Activated T-helper 1 cell treated with anti-CD3 and anti-CD28 coated beads, Interleukin-12 subunit alpha, Interleukin-12 subunit beta, Interleukin-2, Interleukin-4 antibody, amounts not matched to agents 30 ng/mL and 10 ng/mL and 1 ng/mL, durations not matched to agents 14 hours and 24 hours and 36 hours (primary cell): ENCODE data around the gene CYP17A1. TPM values are rescaled to one million over a fixed set of nuclear protein-coding genes. Genes with fewer than 3 reads are reported as not detected.
A peak's percentile ranks its signal among the peaks of the same experiment; 100 is the strongest.

Experiments
- DNase-seq: peaks from one replicate; pipeline ENCODE4 v3.0.0; 2021; ENCODE audit warnings: low spot score
- H3K27ac Mint-ChIP-seq: one replicate; pipeline ENCODE4 v1.8.0; 2021; ENCODE audit warnings: mild to moderate bottlenecking, mixed read lengths
- H3K27me3 Mint-ChIP-seq: one replicate; pipeline ENCODE4 v1.8.0; 2022; ENCODE audit warnings: mild to moderate bottlenecking, moderate library complexity, mixed read lengths; ENCODE audit not compliant: insufficient read depth
- H3K36me3 Mint-ChIP-seq: one replicate; pipeline ENCODE4 v1.8.0; 2021; ENCODE audit warnings: low read depth, mixed read lengths
- H3K4me1 Mint-ChIP-seq: one replicate; pipeline ENCODE4 v1.8.0; 2021; ENCODE audit warnings: low read depth, mixed read lengths
- H3K4me3 Mint-ChIP-seq: one replicate; pipeline ENCODE4 v1.8.0; 2021; ENCODE audit warnings: mild to moderate bottlenecking, moderate library complexity, mixed read lengths
- H3K9me3 Mint-ChIP-seq: one replicate; pipeline ENCODE4 v1.8.0; 2021; ENCODE audit warnings: mixed read lengths
- intact Hi-C: fragments of 100-400 bp; cut with micrococcal nuclease; formaldehyde crosslinking; loops from one replicate; pipeline ENCODE4 v1.15.1; 2024
- total RNA-seq: library from RNA; stranded (reverse); gene quantifications from 2 replicates; pipeline ENCODE4 v1.2.3, GENCODE V29; 2022

CYP17A1 gene, protein sequence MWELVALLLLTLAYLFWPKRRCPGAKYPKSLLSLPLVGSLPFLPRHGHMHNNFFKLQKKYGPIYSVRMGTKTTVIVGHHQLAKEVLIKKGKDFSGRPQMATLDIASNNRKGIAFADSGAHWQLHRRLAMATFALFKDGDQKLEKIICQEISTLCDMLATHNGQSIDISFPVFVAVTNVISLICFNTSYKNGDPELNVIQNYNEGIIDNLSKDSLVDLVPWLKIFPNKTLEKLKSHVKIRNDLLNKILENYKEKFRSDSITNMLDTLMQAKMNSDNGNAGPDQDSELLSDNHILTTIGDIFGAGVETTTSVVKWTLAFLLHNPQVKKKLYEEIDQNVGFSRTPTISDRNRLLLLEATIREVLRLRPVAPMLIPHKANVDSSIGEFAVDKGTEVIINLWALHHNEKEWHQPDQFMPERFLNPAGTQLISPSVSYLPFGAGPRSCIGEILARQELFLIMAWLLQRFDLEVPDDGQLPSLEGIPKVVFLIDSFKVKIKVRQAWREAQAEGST
- total RNA-seq: not detected in 2 replicates

DNA sequence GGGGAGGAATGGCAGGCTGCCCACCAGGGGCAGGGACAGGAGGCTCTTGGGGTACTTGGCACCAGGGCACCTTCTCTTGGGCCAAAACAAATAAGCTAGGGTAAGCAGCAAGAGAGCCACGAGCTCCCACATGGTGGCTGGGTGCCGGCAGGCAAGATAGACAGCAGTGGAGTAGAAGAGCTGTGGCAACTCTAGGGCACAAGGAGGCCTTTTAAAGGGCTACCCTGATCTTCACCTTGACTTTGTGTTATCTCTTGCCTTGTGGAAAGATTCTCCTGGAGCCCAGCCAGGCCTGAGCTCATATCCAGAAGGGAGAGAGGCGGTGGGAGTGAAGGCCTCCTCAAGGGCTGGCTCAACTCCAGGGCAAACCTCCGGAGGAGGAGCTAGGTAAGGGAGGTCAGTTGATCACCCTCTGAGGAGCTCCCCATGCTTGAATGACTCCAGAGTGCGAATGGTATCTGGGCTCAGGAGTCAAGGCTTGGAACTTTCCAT, at the start of gene CYP17A1:
Gene CYP17A1, minus strand, starts transcription at position 184 of the 492 bp plus-strand sequence. Its CDS starts 52 bp downstream, at position 132.
- intact Hi-C loops: loop anchor here (5.0 kb wide), 1 partner anchor 110 kb away; no protein-coding TSS in a partner anchor
- peaks cover 7% of the 10 kb centered on the region for H3K4me1 Mint-ChIP-seq
- no peak within 1 kb of the TSS for H3K4me3 Mint-ChIP-seq
- no peak for DNase-seq
- no peak within 1 kb of the TSS for H3K27ac Mint-ChIP-seq
- H3K9me3 Mint-ChIP-seq: peaks cover 6% of the 10 kb centered on the region
- no peaks in the 10 kb centered on the region for H3K36me3 Mint-ChIP-seq
- peaks cover 8% of the 10 kb centered on the region for H3K27me3 Mint-ChIP-seq

DNA sequence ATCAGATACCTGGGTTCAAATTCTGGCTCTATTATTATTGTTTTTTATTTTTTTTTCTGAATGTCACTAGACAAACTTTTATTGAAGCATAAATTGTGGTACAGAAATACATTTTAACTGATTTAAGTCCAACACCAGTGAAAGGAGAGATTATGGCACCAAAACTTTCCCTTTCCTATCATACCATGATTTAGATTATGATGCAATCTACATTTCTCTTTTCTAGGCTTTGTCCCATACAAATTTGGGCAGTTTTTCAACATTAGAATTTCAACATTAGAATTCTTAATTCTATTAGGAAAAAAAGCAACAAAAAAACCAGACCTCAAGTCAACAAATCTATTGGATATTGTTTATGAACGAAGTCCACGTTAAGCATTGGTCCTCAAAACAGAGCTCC, 43.0 kb upstream of the CYP17A1 start:
- H3K27ac Mint-ChIP-seq: no peak overlapping the region
- no peaks in the 10 kb centered on the region for H3K36me3 Mint-ChIP-seq
- no peak overlapping the region for H3K4me3 Mint-ChIP-seq
- H3K27me3 Mint-ChIP-seq: peaks cover 3% of the 10 kb centered on the region
- H3K9me3 Mint-ChIP-seq: no peaks in the 10 kb centered on the region
- no peaks in the 10 kb centered on the region for H3K4me1 Mint-ChIP-seq
- no peak for DNase-seq
- intact Hi-C loops: no loop called here

DNA sequence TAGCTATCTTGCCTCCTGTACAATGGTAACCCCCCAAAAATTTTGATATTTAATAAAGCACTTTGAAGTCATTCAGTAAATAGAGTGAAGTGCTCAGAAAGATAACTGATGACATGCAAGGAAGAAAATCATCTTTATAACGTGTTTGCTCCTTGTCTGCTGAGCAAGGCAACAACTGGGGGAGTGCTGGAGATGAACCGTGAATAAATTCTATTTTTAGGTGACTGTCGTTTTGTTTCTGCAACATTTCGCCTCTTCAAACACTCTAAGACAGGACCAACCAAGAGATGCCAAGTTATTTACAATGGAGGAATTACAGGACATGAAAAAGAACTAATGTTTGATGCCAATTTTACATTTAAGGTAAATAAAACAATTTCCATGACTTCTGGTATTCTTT, 41.4 kb upstream of the CYP17A1 start:
- H3K27ac Mint-ChIP-seq: no peak overlapping the region
- no peak for DNase-seq
- H3K36me3 Mint-ChIP-seq: no peaks in the 10 kb centered on the region
- no peaks in the 10 kb centered on the region for H3K4me1 Mint-ChIP-seq
- intact Hi-C loops: no loop called here
- no peaks in the 10 kb centered on the region for H3K9me3 Mint-ChIP-seq
- H3K4me3 Mint-ChIP-seq: no peak overlapping the region
- peaks cover 3% of the 10 kb centered on the region for H3K27me3 Mint-ChIP-seq

DNA sequence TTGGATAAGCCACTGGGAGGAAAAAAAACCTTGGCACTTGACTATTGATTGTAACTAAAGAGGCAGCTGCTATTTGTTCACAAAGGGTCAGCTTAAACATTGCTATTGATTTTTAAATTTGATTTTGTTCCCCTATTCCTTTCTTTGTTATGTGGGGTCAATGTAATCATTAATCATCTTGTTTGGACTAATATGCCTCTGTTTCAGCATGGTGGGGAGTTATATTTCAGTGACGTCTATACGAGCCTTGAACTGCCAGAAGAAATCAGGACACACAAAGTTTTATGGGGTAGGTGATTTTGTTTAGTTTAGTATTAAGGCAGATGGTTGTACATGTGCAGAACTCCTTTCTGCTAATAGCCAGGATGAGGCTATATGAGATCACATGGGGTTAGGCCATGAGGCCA, 39.5 kb upstream of the CYP17A1 start:
- intact Hi-C loops: no loop called here
- Mint-ChIP-seq H3K27me3 (peaks cover 9% of the 10 kb centered on the region), H3K4me3 (no peak overlapping the region), H3K9me3 (no peaks in the 10 kb centered on the region), H3K36me3 (no peaks in the 10 kb centered on the region), H3K4me1 (no peaks in the 10 kb centered on the region), H3K27ac (no peak overlapping the region)
- no peak for DNase-seq

DNA sequence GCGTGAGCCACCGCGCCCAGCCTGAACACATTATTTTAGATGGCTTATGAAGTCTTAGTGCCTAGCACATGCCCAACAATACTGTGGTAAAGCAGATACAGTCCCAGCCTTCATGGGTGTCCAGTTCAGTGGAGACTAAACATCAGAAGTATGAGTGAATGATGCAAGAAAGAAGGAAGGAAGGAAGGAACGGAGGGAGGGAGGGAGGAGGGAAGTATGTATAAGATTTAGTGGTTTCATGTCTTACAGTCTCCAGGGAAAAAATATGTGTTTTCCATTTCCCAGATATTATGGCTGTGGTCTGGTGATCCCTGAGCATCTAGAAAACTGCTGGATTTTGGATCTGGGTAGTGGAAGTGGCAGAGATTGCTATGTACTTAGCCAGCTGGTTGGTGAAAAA, 35.0 kb upstream of the CYP17A1 start:
- H3K4me1 Mint-ChIP-seq: peaks cover 7% of the 10 kb centered on the region
- H3K27me3 Mint-ChIP-seq: peaks cover 26% of the 10 kb centered on the region
- peaks cover 5% of the 10 kb centered on the region for H3K36me3 Mint-ChIP-seq
- H3K4me3 Mint-ChIP-seq: no peak overlapping the region
- H3K27ac Mint-ChIP-seq: no peak overlapping the region
- intact Hi-C loops: no loop called here
- DNase-seq: no peak
- H3K9me3 Mint-ChIP-seq: no peaks in the 10 kb centered on the region

DNA sequence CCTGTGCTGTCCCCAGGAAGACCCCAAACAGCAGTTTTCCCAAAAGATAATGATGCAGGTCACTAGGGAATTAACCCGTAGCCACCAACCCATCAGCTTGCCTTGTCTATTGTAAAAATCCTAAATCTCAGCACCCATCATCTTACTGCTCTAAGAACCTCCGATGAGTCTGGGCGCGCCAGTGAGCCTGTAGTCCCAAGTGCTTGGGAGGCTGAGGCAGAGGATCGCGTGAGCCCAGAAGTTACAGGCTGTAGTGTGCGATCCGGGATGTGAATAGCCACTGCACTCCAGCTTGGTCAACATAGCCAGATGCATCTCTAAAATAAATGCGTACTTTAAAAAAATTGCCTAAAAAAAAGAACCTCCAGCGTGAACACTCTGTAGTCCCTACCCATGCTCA, 33.0 kb upstream of the CYP17A1 start:
- Mint-ChIP-seq H3K27ac (no peak overlapping the region), H3K36me3 (peaks cover 5% of the 10 kb centered on the region), H3K4me3 (peak overlapping the region; percentile 67), H3K9me3 (no peaks in the 10 kb centered on the region), H3K4me1 (peaks cover 7% of the 10 kb centered on the region), H3K27me3 (peaks cover 27% of the 10 kb centered on the region)
- intact Hi-C loops: no loop called here
- DNase-seq: no peak

DNA sequence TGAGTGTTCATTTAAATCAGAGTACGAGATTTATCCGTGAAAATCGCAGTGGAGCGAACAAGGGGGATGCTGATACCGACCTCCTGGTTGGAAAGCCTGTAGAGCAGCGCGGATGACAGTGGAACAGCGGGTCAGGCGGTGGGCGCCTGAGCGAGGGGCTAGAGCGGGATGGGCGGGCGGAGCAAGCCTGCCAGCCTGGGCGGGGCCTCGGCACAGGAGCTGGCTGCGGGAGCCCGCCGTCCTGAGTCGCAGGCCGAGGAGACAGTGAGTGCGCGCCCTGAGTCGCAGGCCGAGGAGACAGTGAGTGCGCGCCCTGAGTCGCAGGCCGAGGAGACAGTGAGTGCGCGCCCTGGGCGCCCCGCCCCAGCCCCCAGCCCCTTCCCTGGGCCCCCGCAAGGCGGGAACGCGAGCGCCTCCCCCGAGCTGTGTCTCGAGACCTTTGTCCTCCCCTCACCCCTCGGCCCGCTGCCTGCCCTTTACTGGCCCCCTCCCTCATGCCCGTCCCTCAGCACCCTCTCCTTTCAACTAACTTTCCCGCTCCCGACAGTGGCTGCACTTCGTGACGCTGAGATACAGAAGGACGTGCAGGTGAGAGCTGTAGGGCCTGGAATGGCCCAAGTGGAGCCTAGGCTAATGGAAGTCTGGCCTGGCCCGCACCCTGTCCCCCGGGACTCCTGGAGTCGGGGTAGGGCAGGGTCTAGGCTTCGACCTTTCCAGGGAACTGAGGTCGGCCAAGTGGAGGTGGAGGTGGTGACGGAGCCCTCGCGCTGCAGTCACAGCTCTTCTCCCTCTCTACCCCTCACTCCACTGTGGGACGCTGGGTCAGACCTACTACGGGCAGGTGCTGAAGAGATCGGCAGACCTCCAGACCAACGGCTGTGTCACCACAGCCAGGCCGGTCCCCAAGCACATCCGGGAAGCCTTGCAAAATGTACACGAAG, 32.3 kb upstream of the CYP17A1 start, which contains the start of gene AS3MT:
Gene AS3MT, plus strand, starts transcription at position 213 of the 941 bp plus-strand sequence. Its CDS starts 123 bp downstream, at position 336.
- peaks cover 27% of the 10 kb centered on the region for H3K27me3 Mint-ChIP-seq
- H3K4me3 Mint-ChIP-seq: peak within 1 kb of the TSS; percentile 67
- H3K4me1 Mint-ChIP-seq: peaks cover 7% of the 10 kb centered on the region
- intact Hi-C loops: no loop called here
- H3K9me3 Mint-ChIP-seq: no peaks in the 10 kb centered on the region
- H3K36me3 Mint-ChIP-seq: peaks cover 5% of the 10 kb centered on the region
- no peak within 1 kb of the TSS for H3K27ac Mint-ChIP-seq
- DNase-seq: no peak

DNA sequence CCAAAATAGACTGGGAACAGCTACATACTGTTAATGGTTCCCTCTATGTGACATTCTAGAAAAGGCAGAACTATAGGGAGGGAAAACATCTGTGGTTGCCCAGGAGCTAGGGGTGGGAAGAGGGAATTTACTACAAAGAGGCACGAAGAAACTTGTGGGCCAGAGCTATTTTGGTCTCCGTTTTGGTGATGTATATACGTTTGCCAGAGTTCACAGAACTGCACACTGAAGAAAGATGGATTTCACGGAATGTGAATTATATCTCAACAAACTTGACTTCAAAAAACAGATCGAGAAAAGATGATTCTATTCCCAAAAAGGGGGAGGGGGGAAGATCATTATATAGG, 31.7 kb upstream of the CYP17A1 start:
- peaks cover 7% of the 10 kb centered on the region for H3K4me1 Mint-ChIP-seq
- DNase-seq: no peak
- intact Hi-C loops: no loop called here
- H3K27me3 Mint-ChIP-seq: peaks cover 27% of the 10 kb centered on the region
- H3K27ac Mint-ChIP-seq: no peak overlapping the region
- peaks cover 6% of the 10 kb centered on the region for H3K36me3 Mint-ChIP-seq
- H3K4me3 Mint-ChIP-seq: peak overlapping the region; percentile 57
- H3K9me3 Mint-ChIP-seq: no peaks in the 10 kb centered on the region

DNA sequence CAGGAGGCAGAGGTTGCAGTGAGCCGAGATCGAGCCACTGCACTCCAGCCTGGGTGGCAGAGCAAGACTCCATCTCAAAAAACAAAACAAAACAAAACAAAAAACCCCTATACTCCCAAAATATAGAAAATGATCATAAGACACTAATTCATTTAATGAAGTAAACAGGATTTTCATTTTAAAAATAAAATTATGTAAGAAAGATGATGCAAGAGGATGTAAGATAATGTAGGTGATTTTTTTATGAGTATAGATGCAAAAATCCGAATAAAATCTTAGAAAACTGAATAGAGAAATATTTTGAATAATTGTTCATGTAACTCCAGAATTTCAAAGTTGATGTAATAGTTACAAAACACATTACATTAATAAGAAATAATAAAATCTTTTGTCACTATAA, 28.4 kb upstream of the CYP17A1 start:
- Mint-ChIP-seq H3K4me1 (peaks cover 7% of the 10 kb centered on the region), H3K27me3 (peaks cover 19% of the 10 kb centered on the region), H3K27ac (no peak overlapping the region), H3K9me3 (no peaks in the 10 kb centered on the region), H3K4me3 (no peak overlapping the region), H3K36me3 (peaks cover 10% of the 10 kb centered on the region)
- intact Hi-C loops: no loop called here
- DNase-seq: no peak

DNA sequence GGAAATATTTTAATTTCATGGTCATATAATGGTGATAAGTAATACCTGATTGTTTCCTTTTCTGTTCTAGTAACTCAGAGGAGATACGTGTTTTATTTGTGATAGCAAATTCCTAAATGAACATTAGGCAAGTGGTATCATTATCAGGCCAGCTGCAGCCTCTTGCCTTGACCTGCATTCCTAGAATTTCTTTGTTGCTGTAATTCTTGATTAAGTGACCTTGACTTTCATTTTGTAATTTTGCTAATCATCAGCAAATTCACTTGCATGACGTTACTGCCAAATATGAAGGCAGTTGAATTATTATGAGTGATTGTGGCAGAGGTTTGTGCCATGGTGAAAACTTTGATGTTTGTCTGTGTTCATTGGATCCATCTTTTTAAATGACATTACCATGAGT, 26.4 kb upstream of the CYP17A1 start:
- Mint-ChIP-seq H3K9me3 (no peaks in the 10 kb centered on the region), H3K36me3 (peaks cover 10% of the 10 kb centered on the region)
- no peak for DNase-seq

DNA sequence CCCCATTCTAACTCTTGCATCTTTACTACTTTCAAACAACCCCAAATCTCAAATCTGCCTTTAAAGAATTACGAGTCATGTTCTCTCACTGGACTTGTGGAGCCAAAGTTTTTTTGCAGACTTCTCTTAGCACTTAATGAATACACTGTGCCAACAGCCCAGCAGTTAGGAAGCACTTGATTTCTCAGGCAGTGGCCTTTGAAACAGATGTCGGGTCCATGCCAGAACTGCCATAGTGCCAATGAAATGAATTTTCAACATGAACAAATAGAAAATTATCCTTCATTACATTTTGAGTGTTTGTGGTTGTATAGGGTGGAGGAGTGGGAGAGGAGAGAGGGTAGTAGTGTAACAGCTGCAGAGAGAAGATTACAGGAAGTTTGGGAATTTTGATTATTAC, 22.7 kb upstream of the CYP17A1 start:
- no peaks in the 10 kb centered on the region for H3K27me3 Mint-ChIP-seq
- peaks cover 10% of the 10 kb centered on the region for H3K36me3 Mint-ChIP-seq
- DNase-seq: no peak
- H3K4me1 Mint-ChIP-seq: peaks cover 19% of the 10 kb centered on the region
- H3K4me3 Mint-ChIP-seq: no peak overlapping the region
- no peaks in the 10 kb centered on the region for H3K9me3 Mint-ChIP-seq
- no peak overlapping the region for H3K27ac Mint-ChIP-seq
- intact Hi-C loops: loop anchor here (10.0 kb wide), 1 partner anchor 795 kb away; the partner anchor contains the start of gene HPS6

More for the DNA sequence above, 26.4 kb upstream of the CYP17A1 start:
- Mint-ChIP-seq H3K27ac (no peak overlapping the region), H3K27me3 (peaks cover 4% of the 10 kb centered on the region), H3K4me1 (no peaks in the 10 kb centered on the region), H3K4me3 (no peak overlapping the region)
- intact Hi-C loops: no loop called here

DNA sequence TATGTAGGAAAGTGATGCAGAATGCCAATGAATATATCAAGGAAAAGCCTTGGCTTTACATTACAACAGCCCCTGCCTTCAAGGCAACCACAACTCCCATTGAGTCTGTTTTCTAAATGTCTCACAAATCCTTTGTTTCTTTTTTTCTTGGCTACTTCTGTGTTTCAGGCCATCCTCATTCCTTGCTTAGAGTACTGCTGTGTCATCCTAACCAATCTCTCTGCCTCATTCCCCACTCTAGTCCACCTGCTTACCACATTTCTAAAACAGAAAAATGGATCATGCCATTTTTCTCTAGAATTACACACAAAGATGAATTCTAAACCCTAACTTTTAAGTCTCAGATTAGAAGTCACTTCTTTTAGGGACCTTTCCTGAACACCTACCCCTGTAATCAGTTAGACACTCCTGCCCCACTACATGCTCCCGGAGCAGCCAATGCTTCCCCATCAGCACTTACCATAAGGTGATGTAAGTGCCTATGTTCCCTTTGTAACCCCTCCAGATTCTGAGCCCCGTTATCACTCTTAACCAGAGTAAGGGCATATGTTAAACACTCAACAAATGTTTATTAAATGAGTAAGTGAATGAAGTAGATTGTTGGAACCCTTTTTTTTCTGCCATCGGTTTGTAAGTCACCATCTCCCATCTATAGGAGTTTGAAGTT, 19.7 kb upstream of the CYP17A1 start:
- Mint-ChIP-seq H3K36me3 (peaks cover 2% of the 10 kb centered on the region), H3K9me3 (no peaks in the 10 kb centered on the region), H3K4me3 (no peak overlapping the region), H3K27me3 (no peaks in the 10 kb centered on the region), H3K4me1 (peaks cover 19% of the 10 kb centered on the region), H3K27ac (peak overlapping the region; percentile 9)
- intact Hi-C loops: loop anchor here (10.0 kb wide), 1 partner anchor 792 kb away; the partner anchor contains the start of gene HPS6
- no peak for DNase-seq
